ENCODE measurements around the gene CDC42EP1. TPM values are rescaled to one million over a fixed set of nuclear protein-coding genes. Genes with fewer than 3 reads are reported as not detected.

Gene CDC42EP1
- total and polyA plus RNA-seq, 2 experiments from 2014 or later, result 7.7 to 10.2 TPM

GRCh38 chr22:37594237-37594636 is 34.0 kb downstream of the CDC42EP1 start:
- Mint-ChIP-seq H3K4me3 (no peak overlapping the region), H3K4me1 (peaks cover 2% of the 10 kb centered on the region; the same call in 1 of the 3 replicates), H3K36me3 (ENCODE audit: low read depth) (no peaks in the 10 kb centered on the region), H3K27ac (no peak overlapping the region), H3K9me3 (no peaks in the 10 kb centered on the region), H3K27me3 (ENCODE audit: insufficient read depth, low read depth, poor library complexity) (peaks cover 7% of the 10 kb centered on the region)
- DNase-seq (ENCODE audit: low spot score) (no peak), ATAC-seq (no peak)
- no peaks in the 10 kb centered on the region for H3K9me2 ChIP-seq (ENCODE audit: insufficient read depth)
- H3F3A ChIP-seq (replicated peaks; ENCODE audit: low read depth), result no peaks in the 10 kb centered on the region
- no peak for TF ChIP-seq ZNF462 (CRISPR knock-in tag; IDR thresholded peaks at IDR 0.05)
- peak; percentile 12 to 32; a peak in 2 of 4 replicates for TF ChIP-seq CTCF (conservative IDR thresholded peaks at IDR 0.05; ENCODE audit: low read depth in 2 of 2)
- H4K20me1 ChIP-seq (replicated peaks; ENCODE audit: insufficient read depth), result no peaks in the 10 kb centered on the region
- no peak overlapping the region for H3K4me3 ChIP-seq
- H3K27ac ChIP-seq (ENCODE audit: low read depth), result no peak overlapping the region
- no peaks in the 10 kb centered on the region for H3K4me1 ChIP-seq (ENCODE audit: insufficient read depth)
- H2AFZ ChIP-seq, result no peak overlapping the region
- H3K79me2 ChIP-seq (replicated peaks; ENCODE audit: insufficient read depth), result no peaks in the 10 kb centered on the region
- H3K27me3 ChIP-seq (ENCODE audit: insufficient read depth), result no peaks in the 10 kb centered on the region
- no peaks in the 10 kb centered on the region for H3K36me3 ChIP-seq (ENCODE audit: insufficient read depth)
- no peak overlapping the region for H3K4me2 ChIP-seq

- H3K4me3 Mint-ChIP-seq, result no peak overlapping the region
- no peak for DNase-seq (ENCODE audit: low spot score)
- TF ChIP-seq ZNF462 (CRISPR knock-in tag; IDR thresholded peaks at IDR 0.05) (no peak), EZH2phosphoT487 (IDR thresholded peaks at IDR 0.05; ENCODE audit: unreplicated experiment) (no peak), ZNF331 (CRISPR knock-in tag; IDR thresholded peaks at IDR 0.05; ENCODE audit: low read depth) (no peak)
These were observed 38.9 kb downstream of the CDC42EP1 start for GRCh38 chr22:37599153-37599552.

More at GRCh38 chr22:37599153-37599552, 38.9 kb downstream of the CDC42EP1 start:
- no peak overlapping the region for H3K4me3 ChIP-seq
- no peaks in the 10 kb centered on the region for H3K9me2 ChIP-seq (ENCODE audit: insufficient read depth)
- H2AFZ ChIP-seq, result no peak overlapping the region
- H3F3A ChIP-seq (replicated peaks; ENCODE audit: low read depth), result no peaks in the 10 kb centered on the region
- no peak overlapping the region for H3K27ac ChIP-seq (ENCODE audit: low read depth)
- no peak for ATAC-seq
- H3K4me1 ChIP-seq (ENCODE audit: insufficient read depth), result no peaks in the 10 kb centered on the region; the same call in 1 of the 2 replicates
- Mint-ChIP-seq H3K4me1 (peaks cover 10% of the 10 kb centered on the region), H3K27me3 (ENCODE audit: insufficient read depth, low read depth, poor library complexity) (peaks cover 3% of the 10 kb centered on the region), H3K36me3 (ENCODE audit: low read depth) (no peaks in the 10 kb centered on the region), H3K27ac (no peak overlapping the region), H3K9me3 (no peaks in the 10 kb centered on the region)
- no peaks in the 10 kb centered on the region for H3K36me3 ChIP-seq (ENCODE audit: insufficient read depth)
- H3K79me2 ChIP-seq (replicated peaks; ENCODE audit: insufficient read depth), result no peaks in the 10 kb centered on the region
- H3K27me3 ChIP-seq (ENCODE audit: insufficient read depth), result no peaks in the 10 kb centered on the region
- no peaks in the 10 kb centered on the region for H4K20me1 ChIP-seq (replicated peaks; ENCODE audit: insufficient read depth)
- no peak overlapping the region for H3K4me2 ChIP-seq
